ENCODE measurements around the gene F8.
"Not testable (repeated sequence)": the region's sequence is repeated elsewhere in the genome, so short reads cannot be mapped to it uniquely, and the experiment has no call there.

The F8 gene

GRCh38 chrX:154980330-154981115 lies 42.0 kb downstream of the F8 start:
- peak; percentile 30 to 51 for DNase-seq

GRCh38 chrX:154979629-154980028 lies 42.9 kb downstream of the F8 start:
- DNase-seq, result no peak

- DNase-seq, result no peak
Measured at GRCh38 chrX:154968353-154968752, 54.2 kb downstream of the F8 start.

GRCh38 chrX:154967603-154968002 lies 54.9 kb downstream of the F8 start:
- DNase-seq, result no peak

- DNase-seq, result no peak
Measured at GRCh38 chrX:154961947-154962346, 60.6 kb downstream of the F8 start.

GRCh38 chrX:154955799-154956198 lies 66.7 kb downstream of the F8 start:
- not testable (repeated sequence) for DNase-seq

GRCh38 chrX:154939265-154939664 lies 83.3 kb downstream of the F8 start:
- not testable (repeated sequence) for DNase-seq

- DNase-seq, result not testable (repeated sequence)
Measured at GRCh38 chrX:154924771-154925170, 97.8 kb downstream of the F8 start.

- peak in 1 of 2 experiments; percentile 39 for DNase-seq
Measured at GRCh38 chrX:154918060-154918483, 104.5 kb downstream of the F8 start.

- no peak for DNase-seq
Measured at GRCh38 chrX:154914052-154914451, 108.5 kb downstream of the F8 start.

- DNase-seq, result not testable (repeated sequence)
Measured at GRCh38 chrX:154910528-154910927, 112.0 kb downstream of the F8 start.

- DNase-seq, result not testable (repeated sequence)
Measured at GRCh38 chrX:154910048-154910447, 112.5 kb downstream of the F8 start.

GRCh38 chrX:154908821-154909220 lies 113.7 kb downstream of the F8 start:
- no peak for DNase-seq

GRCh38 chrX:154902408-154902807 lies 120.1 kb downstream of the F8 start:
- DNase-seq, result no peak

- no peak for DNase-seq
Measured at GRCh38 chrX:154900323-154900722, 122.2 kb downstream of the F8 start.

- no peak for DNase-seq
Measured at GRCh38 chrX:154892296-154892695, 130.2 kb downstream of the F8 start.

- peak; percentile 36 to 47 for DNase-seq
Measured at GRCh38 chrX:154890990-154891639, 131.4 kb downstream of the F8 start.

- not testable (repeated sequence) for DNase-seq
Measured at GRCh38 chrX:154886789-154887221, 135.7 kb downstream of the F8 start.

- DNase-seq, result not testable (repeated sequence)
Measured at GRCh38 chrX:154886069-154886788, 136.3 kb downstream of the F8 start, which contains the start of gene F8A1. F8A1 (plus strand) TSS chrX:154886355; CDS start chrX:154886375, 20 bp downstream.

- not testable (repeated sequence) for DNase-seq
Measured at GRCh38 chrX:154885549-154885948, 137.0 kb downstream of the F8 start.

- not testable (repeated sequence) for DNase-seq
Measured at GRCh38 chrX:154885057-154885456, 137.5 kb downstream of the F8 start.

- not testable (repeated sequence) for DNase-seq
Measured at GRCh38 chrX:154884069-154884468, 138.5 kb downstream of the F8 start.

- DNase-seq, result no peak
Measured at GRCh38 chrX:154873329-154873728, 149.2 kb downstream of the F8 start.
